ENCODE measurements around the gene OTUD5.

GRCh38 chrX:49003696-49004095 lies 46.3 kb upstream of the OTUD5 start:
- TF ChIP-seq YY1 (IDR thresholded peaks at IDR 0.05; ENCODE audit: insufficient read depth, insufficient read length), result no peak
- TF ChIP-seq ZNF274 (IDR thresholded peaks at IDR 0.05; ENCODE audit: low read depth, low read length), result no peak

Measured in NT2/D1 (cell line).